ENCODE measurements around the gene DPH1.
A peak's percentile ranks its signal among the peaks of the same experiment; 100 is the strongest.

Gene DPH1

GRCh38 chr17:2040219-2040827 lies 10.4 kb downstream of the DPH1 start:
- Histone ChIP-seq H3K9me3 (ENCODE audit: control insufficient read depth, insufficient read depth, low read depth, low read length) (no peaks in the 10 kb centered on the region), H3K4me1 (ENCODE audit: control insufficient read depth, insufficient read depth, low read length) (peaks cover 6% of the 10 kb centered on the region), H3K36me3 (ENCODE audit: control insufficient read depth in 2 of 2, insufficient read depth in 1 of 2, low read length in 2 of 2) (peaks cover 14 to 75% of the 10 kb centered on the region in 2 experiments), H3K4me3 (ENCODE audit: low read depth, low read length) (no peak overlapping the region), H3K27ac (ENCODE audit: extremely low read depth, low read depth, low read length) (no peak overlapping the region)
- ChIA-PET POLR2A (interaction anchor here (1.5 kb wide), 1 partner anchor 324 kb away, joined by 4 read pairs; no protein-coding TSS in a partner anchor), CTCF (interaction anchor here (0.6 to 1.9 kb wide), 9 partner anchors 9 to 466 kb away, joined by 3 to 13 read pairs (median 5); partner anchors contain the start of gene RTN4RL1)
- TF ChIP-seq GLIS1 (tag by site-specific recombination; IDR thresholded peaks at IDR 0.05) (peak; percentile 29; the same call in 1 of the 2 replicates), GLI4 (tag by site-specific recombination; IDR thresholded peaks at IDR 0.05) (no peak)

GRCh38 chr17:2040942-2041560 lies 11.1 kb downstream of the DPH1 start:
- Histone ChIP-seq H3K4me3 (ENCODE audit: low read depth, low read length) (peak overlapping the region; percentile 70), H3K4me1 (ENCODE audit: control insufficient read depth, insufficient read depth, low read length) (peaks cover 6% of the 10 kb centered on the region)

GRCh38 chr17:2041561-2042389 lies 11.8 kb downstream of the DPH1 start, which contains the start of gene OVCA2:
TSS of gene OVCA2 (plus strand) at chr17:2042022. CDS start at chr17:2042048, 26 bp downstream.
- ChIA-PET POLR2A (interaction anchor here (1.2 to 1.6 kb wide), 2 partner anchors 16 to 325 kb away, joined by 5 to 7 read pairs; partner anchors contain the start of gene RTN4RL1), CTCF (interaction anchor here (0.6 to 1.9 kb wide), 9 partner anchors 10 to 331 kb away, joined by 3 to 13 read pairs (median 5); partner anchors contain the start of gene RTN4RL1)
- peak within 1 kb of the TSS; percentile 81 for H3K27ac ChIP-seq (ENCODE audit: extremely low read depth, low read depth, low read length)
- TF ChIP-seq ZBTB10 (tag by site-specific recombination; IDR thresholded peaks at IDR 0.05) (peak; percentile 59), ZNF157 (tag by site-specific recombination; IDR thresholded peaks at IDR 0.05) (0 out of 2 replicates have a peak, but pooled peaks have one; percentile 9), ZNF184 (tag by site-specific recombination; IDR thresholded peaks at IDR 0.05) (0 out of 2 replicates have a peak, but pooled peaks have one; percentile 38), ATF2 (tag by site-specific recombination; IDR thresholded peaks at IDR 0.05; ENCODE audit: low read depth) (no peak), ZNF585B (tag by site-specific recombination; IDR thresholded peaks at IDR 0.05) (no peak), ZBTB1 (tag by site-specific recombination; IDR thresholded peaks at IDR 0.05) (peak; percentile 74; the same call in 1 of the 2 replicates), ZSCAN23 (tag by site-specific recombination; IDR thresholded peaks at IDR 0.05) (no peak; the same call in 1 of the 2 replicates), KLF16 (tag by site-specific recombination; IDR thresholded peaks at IDR 0.05) (peak; percentile 67), GLIS1 (tag by site-specific recombination; IDR thresholded peaks at IDR 0.05) (peak; percentile 72), ZNF416 (tag by site-specific recombination; IDR thresholded peaks at IDR 0.05) (no peak), ZNF19 (tag by site-specific recombination; IDR thresholded peaks at IDR 0.05; ENCODE audit: low read depth) (no peak), ZNF354C (tag by site-specific recombination; IDR thresholded peaks at IDR 0.05; ENCODE audit: borderline replicate concordance, low read depth) (no peak), ZIC2 (tag by site-specific recombination; IDR thresholded peaks at IDR 0.05) (peak; percentile 51), ZXDB (tag by site-specific recombination; IDR thresholded peaks at IDR 0.05) (peak; percentile 84), OSR2 (tag by site-specific recombination; IDR thresholded peaks at IDR 0.05) (0 out of 2 replicates have a peak, but pooled peaks have one; percentile 20)

More at GRCh38 chr17:2040942-2041560, 11.1 kb downstream of the DPH1 start:
- Histone ChIP-seq H3K27ac (ENCODE audit: extremely low read depth, low read depth, low read length) (no peak overlapping the region), H3K36me3 (ENCODE audit: control insufficient read depth in 2 of 2, insufficient read depth in 1 of 2, low read length in 2 of 2) (peaks cover 14 to 68% of the 10 kb centered on the region in 2 experiments), H3K9me3 (ENCODE audit: control insufficient read depth, insufficient read depth, low read depth, low read length) (no peaks in the 10 kb centered on the region)
- CTCF ChIA-PET = interaction anchor here (0.6 to 1.9 kb wide), 12 partner anchors 10 to 467 kb away, joined by 3 to 13 read pairs (median 4); partner anchors contain the start of gene RTN4RL1
- TF ChIP-seq ZNF423 (tag by site-specific recombination; IDR thresholded peaks at IDR 0.05) (no peak), ZNF398 (tag by site-specific recombination; IDR thresholded peaks at IDR 0.05) (0 out of 2 replicates have a peak, but pooled peaks have one; percentile 15)
- POLR2A ChIA-PET = interaction anchor here (1.2 to 1.6 kb wide), 3 partner anchors 16 to 324 kb away, joined by 4 to 7 read pairs (median 5); partner anchors contain the start of gene RTN4RL1

More at GRCh38 chr17:2041561-2042389, 11.8 kb downstream of the DPH1 start, which contains the start of gene OVCA2:
- Histone ChIP-seq H3K4me1 (ENCODE audit: control insufficient read depth, insufficient read depth, low read length) (peaks cover 6% of the 10 kb centered on the region), H3K36me3 (ENCODE audit: control insufficient read depth in 2 of 2, insufficient read depth in 1 of 2, low read length in 2 of 2) (peaks cover 14 to 61% of the 10 kb centered on the region in 2 experiments), H3K4me3 (ENCODE audit: low read depth, low read length) (peak within 1 kb of the TSS; percentile 70), H3K9me3 (ENCODE audit: control insufficient read depth, insufficient read depth, low read depth, low read length) (no peaks in the 10 kb centered on the region)

All from HEK293 (cell line).